Central memory CD8-positive, alpha-beta T cell (primary cell): ENCODE measurements around the gene TTC38.
"Not testable (repeated sequence)": the region's sequence is repeated elsewhere in the genome, so short reads cannot be mapped to it uniquely, and the experiment has no call there.

Source experiments
- ATAC-seq: fragments of 150-1000 bp; cut with Tn5 transposase; replicated peaks from 2 replicates; pipeline ENCODE4 v1.10.0; 2022; ENCODE audit warnings: mild to moderate bottlenecking, moderate FRiP score, moderate number of reproducible peaks; ENCODE audit not compliant: poor library complexity, severe bottlenecking; ENCODE audit errors: extremely low read depth
- DNase-seq, 2 donors: peaks; one replicate each; pipeline ENCODE4 v3.0.0; 2021; ENCODE audit warnings: low spot score in 2 of 2
- H3K27ac Mint-ChIP-seq: one replicate; pipeline ENCODE4 v1.8.0; 2022; ENCODE audit warnings: low read depth, mild to moderate bottlenecking, moderate library complexity, mixed read lengths
- H3K27me3 Mint-ChIP-seq: one replicate; pipeline ENCODE4 v1.8.0; 2022; ENCODE audit warnings: mixed read lengths
- H3K36me3 Mint-ChIP-seq: one replicate; pipeline ENCODE4 v1.8.0; 2022; ENCODE audit warnings: mild to moderate bottlenecking, moderate library complexity, mixed read lengths; ENCODE audit not compliant: insufficient read depth
- H3K4me1 Mint-ChIP-seq: one replicate; pipeline ENCODE4 v1.8.0; 2022; ENCODE audit warnings: mixed read lengths
- H3K4me3 Mint-ChIP-seq: one replicate; pipeline ENCODE4 v1.8.0; 2022; ENCODE audit warnings: mild to moderate bottlenecking, moderate library complexity, mixed read lengths
- H3K9me3 Mint-ChIP-seq: one replicate; pipeline ENCODE4 v1.8.0; 2022; ENCODE audit warnings: mixed read lengths

Gene TTC38

DNA sequence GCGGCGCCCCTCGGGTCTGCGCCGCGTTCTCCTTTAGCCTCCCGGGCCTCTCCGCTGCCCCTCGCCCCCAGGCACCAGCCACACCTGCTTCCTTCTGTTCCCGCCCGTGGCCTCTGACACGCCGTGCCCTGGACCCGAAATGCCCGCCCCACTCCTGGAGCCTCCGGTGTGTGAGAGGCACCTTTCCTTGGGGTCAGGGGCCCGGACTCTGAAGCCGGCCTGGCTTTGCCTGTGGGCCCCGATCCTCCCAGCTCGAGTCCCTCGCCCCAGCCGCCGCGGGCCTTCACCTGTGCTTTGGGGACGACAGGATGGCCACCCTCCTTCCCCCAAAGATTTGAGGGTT is 17.1 kb upstream of the TTC38 start:
- Mint-ChIP-seq H3K9me3 (no peaks in the 10 kb centered on the region), H3K27me3 (no peaks in the 10 kb centered on the region), H3K4me1 (peaks cover 29% of the 10 kb centered on the region), H3K36me3 (peaks cover 4% of the 10 kb centered on the region), H3K27ac (peak overlapping the region; percentile 77), H3K4me3 (peak overlapping the region; percentile 80)
- no peak for DNase-seq
- ATAC-seq: no peak

- Mint-ChIP-seq H3K27me3 (no peaks in the 10 kb centered on the region), H3K4me3 (peak overlapping the region; percentile 80), H3K36me3 (peaks cover 4% of the 10 kb centered on the region), H3K4me1 (peaks cover 27% of the 10 kb centered on the region), H3K9me3 (no peaks in the 10 kb centered on the region), H3K27ac (peak overlapping the region; percentile 77)
- ATAC-seq (no peak), DNase-seq (no peak)
These were observed 16.5 kb upstream of the TTC38 start for GRCh38 chr22:46251266-46251665.

DNA sequence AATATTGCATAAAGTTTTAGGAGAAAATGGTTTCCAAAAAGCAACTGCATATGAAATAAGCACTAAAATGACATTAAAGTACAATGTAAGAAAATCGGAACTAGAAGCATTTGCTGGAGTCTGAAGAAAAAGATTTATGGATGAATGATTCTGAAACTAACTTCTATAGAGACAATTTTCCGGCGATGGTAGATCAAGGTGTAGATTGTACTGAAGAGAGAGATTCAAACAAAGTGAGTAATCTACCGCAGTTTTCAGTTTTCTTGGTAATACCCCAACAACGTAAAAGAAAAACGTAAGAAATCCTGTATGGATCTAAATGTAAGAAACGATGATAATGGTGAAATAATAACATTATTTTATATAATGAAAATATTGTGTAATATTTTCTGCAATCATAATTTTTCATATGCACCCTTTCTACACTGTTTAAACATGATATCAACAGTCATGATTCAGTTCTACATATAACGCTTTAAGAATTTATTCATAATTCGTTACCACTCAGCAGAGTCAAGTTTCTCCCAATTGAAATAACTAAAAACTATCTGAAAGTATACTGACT is 15.9 kb upstream of the TTC38 start:
- Mint-ChIP-seq H3K9me3 (no peaks in the 10 kb centered on the region), H3K4me3 (peak overlapping the region; percentile 80), H3K4me1 (peaks cover 21% of the 10 kb centered on the region), H3K27me3 (no peaks in the 10 kb centered on the region), H3K27ac (peak overlapping the region; percentile 77), H3K36me3 (peaks cover 4% of the 10 kb centered on the region)
- no peak for ATAC-seq
- DNase-seq: no peak

GRCh38 chr22:46256358-46256958 is 11.3 kb upstream of the TTC38 start:
- Mint-ChIP-seq H3K9me3 (no peaks in the 10 kb centered on the region), H3K27me3 (peaks cover 29% of the 10 kb centered on the region), H3K4me1 (peaks cover 5% of the 10 kb centered on the region), H3K36me3 (peaks cover 1% of the 10 kb centered on the region), H3K4me3 (no peak overlapping the region), H3K27ac (no peak overlapping the region)
- ATAC-seq (no peak), DNase-seq (no peak)

DNA sequence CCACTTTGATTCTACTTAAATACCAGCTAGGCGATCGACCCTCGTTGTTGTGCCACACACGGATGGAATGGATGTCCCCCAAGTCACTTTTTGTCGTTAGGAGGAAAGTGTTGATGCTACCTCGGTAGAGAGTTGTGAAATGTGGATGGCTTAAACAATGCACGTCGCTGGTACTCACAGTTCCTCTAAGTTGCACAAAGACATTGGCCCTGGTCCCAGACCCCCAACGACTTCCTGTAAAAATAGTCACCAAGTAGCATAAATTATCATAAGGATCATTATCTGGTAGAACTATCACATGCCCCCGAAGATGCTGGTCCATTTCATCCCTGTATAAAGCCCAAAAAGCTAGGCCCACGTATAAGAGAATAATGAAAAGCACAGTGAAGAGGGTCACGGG is 8.4 kb upstream of the TTC38 start:
- Mint-ChIP-seq H3K27me3 (peaks cover 39% of the 10 kb centered on the region), H3K4me1 (peaks cover 5% of the 10 kb centered on the region), H3K36me3 (no peaks in the 10 kb centered on the region), H3K9me3 (no peaks in the 10 kb centered on the region), H3K27ac (no peak overlapping the region), H3K4me3 (no peak overlapping the region)
- no peak for ATAC-seq
- DNase-seq: no peak

GRCh38 chr22:46260038-46260437 is 7.8 kb upstream of the TTC38 start:
- H3K27me3 Mint-ChIP-seq: peaks cover 39% of the 10 kb centered on the region
- no peaks in the 10 kb centered on the region for H3K9me3 Mint-ChIP-seq
- ATAC-seq (no peak), DNase-seq (no peak)
- peaks cover 5% of the 10 kb centered on the region for H3K4me1 Mint-ChIP-seq
- no peak overlapping the region for H3K4me3 Mint-ChIP-seq
- H3K36me3 Mint-ChIP-seq: no peaks in the 10 kb centered on the region
- no peak overlapping the region for H3K27ac Mint-ChIP-seq

DNA sequence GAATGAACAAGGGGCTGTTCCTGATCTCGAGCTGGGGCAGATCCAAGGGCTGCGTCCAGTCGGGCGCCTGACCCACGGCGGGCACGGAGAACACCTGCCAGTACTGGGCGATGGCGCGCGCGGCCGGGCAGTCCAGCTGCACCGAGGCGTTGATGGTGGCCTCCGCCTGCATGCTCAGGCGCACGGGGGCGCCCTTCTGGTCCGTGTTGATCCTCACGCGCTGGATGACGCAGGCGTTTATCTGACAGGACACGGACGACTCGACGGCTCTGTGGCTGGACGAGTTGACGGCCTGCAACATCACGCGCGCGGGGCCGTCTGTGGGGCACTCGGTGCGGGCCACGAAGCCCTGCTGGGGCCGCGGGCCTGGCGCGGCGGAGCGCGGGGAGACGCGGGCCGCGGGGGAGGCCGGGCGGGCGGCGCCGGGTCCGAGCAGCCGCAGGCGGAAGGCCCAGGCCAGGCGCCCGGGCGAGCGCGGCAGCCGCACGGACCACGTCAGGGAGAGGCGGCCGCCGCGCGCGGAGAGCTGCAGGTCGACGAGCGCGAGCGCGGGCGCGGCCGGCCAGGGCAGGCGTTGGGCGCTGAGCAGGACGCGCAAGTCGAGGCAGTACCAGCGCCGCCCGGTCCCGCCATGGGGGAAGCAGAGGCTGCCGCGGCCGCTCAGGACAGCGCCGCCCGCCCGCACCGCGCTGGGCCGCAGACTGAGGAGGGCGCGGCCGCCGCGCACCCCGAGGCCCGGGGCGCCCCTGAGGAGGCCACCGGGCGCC is 5.2 kb upstream of the TTC38 start:
- Mint-ChIP-seq H3K9me3 (no peaks in the 10 kb centered on the region), H3K4me3 (peak overlapping the region; percentile 29), H3K27ac (no peak overlapping the region), H3K4me1 (peaks cover 11% of the 10 kb centered on the region), H3K36me3 (no peaks in the 10 kb centered on the region), H3K27me3 (peaks cover 39% of the 10 kb centered on the region)
- DNase-seq (peak in 1 of 2 donors; percentile 37), ATAC-seq (no peak)

GRCh38 chr22:46263216-46263590 is 4.6 kb upstream of the TTC38 start, which contains the start of gene PKDREJ:
TSS of gene PKDREJ (minus strand) at chr22:46263343. CDS start at chr22:46263322, 21 bp downstream.
- ATAC-seq (no peak), DNase-seq (no peak)
- Mint-ChIP-seq H3K27ac (peak within 1 kb of the TSS; percentile 65), H3K4me1 (peaks cover 13% of the 10 kb centered on the region), H3K9me3 (no peaks in the 10 kb centered on the region), H3K4me3 (peak within 1 kb of the TSS; percentile 56), H3K36me3 (no peaks in the 10 kb centered on the region), H3K27me3 (peaks cover 39% of the 10 kb centered on the region)

DNA sequence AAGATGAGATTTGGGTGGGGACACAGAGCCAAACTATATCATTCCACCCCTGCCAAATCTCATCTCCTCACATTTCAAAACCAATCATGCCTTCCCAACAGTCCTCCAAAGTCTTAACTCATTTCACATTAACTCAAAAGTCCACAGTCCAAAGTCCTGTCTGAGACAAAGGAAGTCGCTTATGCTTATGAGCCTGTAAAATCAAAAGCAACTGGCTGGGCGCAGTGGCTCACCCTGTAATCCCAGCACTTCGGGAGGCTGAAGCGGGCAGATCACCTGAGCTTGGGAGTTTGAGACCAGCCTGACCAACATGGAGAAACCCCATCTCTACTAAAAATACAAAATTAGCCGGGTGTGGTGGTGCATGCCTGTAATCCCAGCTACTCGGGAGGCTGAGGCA is 3.3 kb upstream of the TTC38 start:
- H3K4me3 Mint-ChIP-seq, H3K36me3 Mint-ChIP-seq, ATAC-seq, H3K27ac Mint-ChIP-seq, H3K9me3 Mint-ChIP-seq, DNase-seq: not testable (repeated sequence)
- Mint-ChIP-seq H3K4me1 (peaks cover 19% of the 10 kb centered on the region), H3K27me3 (peaks cover 29% of the 10 kb centered on the region)

- H3K4me1 Mint-ChIP-seq: peaks cover 28% of the 10 kb centered on the region
- not testable (repeated sequence) for DNase-seq, ATAC-seq, H3K27ac Mint-ChIP-seq, H3K4me3 Mint-ChIP-seq, H3K9me3 Mint-ChIP-seq, H3K36me3 Mint-ChIP-seq
- peaks cover 18% of the 10 kb centered on the region for H3K27me3 Mint-ChIP-seq
These were observed 2.2 kb upstream of the TTC38 start for GRCh38 chr22:46265627-46266026.

- peak overlapping the region; percentile 68 for H3K27ac Mint-ChIP-seq
- no peak for ATAC-seq
- DNase-seq: no peak
- no peaks in the 10 kb centered on the region for H3K27me3 Mint-ChIP-seq
- H3K9me3 Mint-ChIP-seq: no peaks in the 10 kb centered on the region
- H3K4me3 Mint-ChIP-seq: peak overlapping the region; percentile 94
- H3K36me3 Mint-ChIP-seq: peaks cover 10% of the 10 kb centered on the region
- peaks cover 23% of the 10 kb centered on the region for H3K4me1 Mint-ChIP-seq
These were observed 1.8 kb downstream of the TTC38 start for GRCh38 chr22:46269564-46269963.

DNA sequence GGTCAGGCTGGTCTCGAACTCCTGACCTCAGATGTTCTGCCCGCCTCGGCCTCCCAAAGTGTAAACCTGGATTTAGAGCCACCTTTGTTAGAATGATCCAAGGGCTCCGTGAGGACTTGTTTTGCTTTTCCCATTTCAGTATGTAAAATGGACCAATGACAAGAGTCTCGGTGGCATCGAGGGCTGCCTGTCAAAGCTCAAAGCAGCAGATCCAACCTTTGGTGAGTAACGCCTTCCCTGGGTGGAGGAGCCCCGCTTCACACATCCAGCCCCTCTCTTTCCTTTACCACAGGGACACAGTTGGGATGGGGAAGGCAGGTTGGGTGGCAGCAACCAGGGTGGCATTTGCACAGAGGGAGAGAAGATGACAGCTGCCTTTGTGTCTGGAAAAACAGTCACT is 4.4 kb downstream of the TTC38 start:
- peaks cover 24% of the 10 kb centered on the region for H3K36me3 Mint-ChIP-seq
- ATAC-seq: no peak
- H3K9me3 Mint-ChIP-seq: no peaks in the 10 kb centered on the region
- no peak overlapping the region for H3K4me3 Mint-ChIP-seq
- H3K4me1 Mint-ChIP-seq: peaks cover 38% of the 10 kb centered on the region
- no peaks in the 10 kb centered on the region for H3K27me3 Mint-ChIP-seq
- no peak for DNase-seq
- no peak overlapping the region for H3K27ac Mint-ChIP-seq
